RWPE2 (cell line): ENCODE results near the gene C19orf81.

Experiments
- ATAC-seq: fragments of 200-7000 bp; cut with Tn5 transposase; 3 replicates; pipeline ENCODE4 v1.9.1; 2021; ENCODE audit warnings: low read depth
- DNase-seq: peaks from one replicate; pipeline ENCODE4 v3.0.0-alpha.2; 2020; ENCODE audit warnings: low spot score
- H3K27ac ChIP-seq: fragments of 450-650 bp; 2 replicates; pipeline ENCODE4 v1.5.1; 2017; ENCODE audit warnings: mild to moderate bottlenecking; ENCODE audit not compliant: poor library complexity, severe bottlenecking
- H3K27me3 ChIP-seq: fragments of 250-450 bp; sonication (Bioruptor Pico); 2 replicates; pipeline ENCODE4 v1.5.1; 2021; ENCODE audit warnings: mild to moderate bottlenecking, moderate library complexity; ENCODE audit not compliant: insufficient read depth, poor library complexity, severe bottlenecking
- H3K36me3 ChIP-seq: fragments of 250-450 bp; sonication (Bioruptor Pico); 2 replicates; pipeline ENCODE4 v1.5.1; 2020; ENCODE audit warnings: low read depth, mild to moderate bottlenecking, moderate library complexity
- H3K4me1 ChIP-seq: fragments of 250-450 bp; sonication (Bioruptor Pico); 2 replicates; pipeline ENCODE4 v1.5.1; 2021; ENCODE audit warnings: mild to moderate bottlenecking, moderate library complexity; ENCODE audit not compliant: insufficient read depth, poor library complexity, severe bottlenecking
- H3K4me3 ChIP-seq: fragments of 250-450 bp; sonication (Bioruptor Pico); 2 replicates; pipeline ENCODE4 v1.5.1; 2021; ENCODE audit warnings: mild to moderate bottlenecking, moderate library complexity; ENCODE audit not compliant: severe bottlenecking
- H3K9me3 ChIP-seq: fragments of 250-450 bp; sonication (Bioruptor Pico); 2 replicates; pipeline ENCODE4 v1.5.1; 2021; ENCODE audit warnings: mild to moderate bottlenecking, moderate library complexity; ENCODE audit not compliant: severe bottlenecking
- CTCF ChIP-seq: fragments of 450-650 bp; IDR thresholded peaks from one replicate; pipeline ENCODE4 v1.5.1; 2017; ENCODE audit warnings: mild to moderate bottlenecking, moderate library complexity; ENCODE audit not compliant: poor library complexity, severe bottlenecking

C19orf81 gene

GRCh38 chr19:50677636-50678035 is 28.4 kb downstream of the C19orf81 start:
- ATAC-seq: no peak
- H3K36me3 ChIP-seq: no peaks in the 10 kb centered on the region
- no peak overlapping the region for H3K4me3 ChIP-seq
- TF ChIP-seq CTCF: no peak
- H3K9me3 ChIP-seq: no peaks in the 10 kb centered on the region
- no peak overlapping the region for H3K27ac ChIP-seq
- no peak for DNase-seq
- H3K27me3 ChIP-seq: peaks cover 13% of the 10 kb centered on the region
- no peaks in the 10 kb centered on the region for H3K4me1 ChIP-seq

- Histone ChIP-seq H3K36me3 (no peaks in the 10 kb centered on the region), H3K4me1 (no peaks in the 10 kb centered on the region), H3K4me3 (no peak overlapping the region), H3K27ac (no peak overlapping the region), H3K9me3 (no peaks in the 10 kb centered on the region), H3K27me3 (peaks cover 10% of the 10 kb centered on the region)
- DNase-seq: no peak
- TF ChIP-seq CTCF: no peak
- no peak for ATAC-seq
These were observed 29.1 kb downstream of the C19orf81 start for GRCh38 chr19:50678323-50678722.

- no peaks in the 10 kb centered on the region for H3K4me1 ChIP-seq
- no peaks in the 10 kb centered on the region for H3K36me3 ChIP-seq
- peaks cover 16% of the 10 kb centered on the region for H3K27me3 ChIP-seq
- no peak overlapping the region for H3K27ac ChIP-seq
- ATAC-seq: peak; percentile 92
- no peaks in the 10 kb centered on the region for H3K9me3 ChIP-seq
- TF ChIP-seq CTCF: no peak
- H3K4me3 ChIP-seq: no peak overlapping the region
- DNase-seq: no peak
These were observed 30.2 kb downstream of the C19orf81 start for GRCh38 chr19:50679177-50680125.

- TF ChIP-seq CTCF: no peak
- Histone ChIP-seq H3K36me3 (no peaks in the 10 kb centered on the region), H3K4me3 (no peak overlapping the region), H3K27ac (no peak overlapping the region), H3K27me3 (peaks cover 48% of the 10 kb centered on the region), H3K4me1 (no peaks in the 10 kb centered on the region), H3K9me3 (no peaks in the 10 kb centered on the region)
- DNase-seq (no peak), ATAC-seq (no peak)
These were observed 37.2 kb downstream of the C19orf81 start for GRCh38 chr19:50686310-50687032.
